Stimulated activated CD8-positive, alpha-beta memory T cell treated with anti-CD3 and anti-CD28 coated beads, Interleukin-12 subunit alpha, Interleukin-12 subunit beta, amount 100 ng/mL, for 1 hour (primary cell): Measurements from ENCODE around the gene PSME4.
"Not testable (repeated sequence)": the region's sequence is repeated elsewhere in the genome, so short reads cannot be mapped to it uniquely, and the experiment has no call there.

ENCODE experiments used
- DNase-seq: peaks from one replicate; pipeline ENCODE4 v3.0.0-alpha.2; 2020; ENCODE audit warnings: low read depth

Gene PSME4

GRCh38 chr2:53842891-53843290 is 127.9 kb downstream of the PSME4 start:
- no peak for DNase-seq

GRCh38 chr2:53841651-53842050 is 129.1 kb downstream of the PSME4 start:
- DNase-seq: not testable (repeated sequence)

- no peak for DNase-seq
These were observed 130.2 kb downstream of the PSME4 start for GRCh38 chr2:53840580-53840979.

- DNase-seq: not testable (repeated sequence)
These were observed 140.9 kb downstream of the PSME4 start for GRCh38 chr2:53829980-53830290.

GRCh38 chr2:53829273-53829979 is 141.4 kb downstream of the PSME4 start:
- DNase-seq: no peak

- no peak for DNase-seq
These were observed 142.5 kb downstream of the PSME4 start for GRCh38 chr2:53828331-53828730.

- no peak for DNase-seq
These were observed 143.2 kb downstream of the PSME4 start for GRCh38 chr2:53827398-53828175.

GRCh38 chr2:53826587-53827397 is 144.0 kb downstream of the PSME4 start:
- no peak for DNase-seq

GRCh38 chr2:53826030-53826410 is 144.8 kb downstream of the PSME4 start:
- no peak for DNase-seq

- not testable (repeated sequence) for DNase-seq
These were observed 147.2 kb downstream of the PSME4 start for GRCh38 chr2:53823639-53824038.

GRCh38 chr2:53821810-53822209 is 149.0 kb downstream of the PSME4 start:
- DNase-seq: no peak

GRCh38 chr2:53820711-53821110 is 150.1 kb downstream of the PSME4 start:
- DNase-seq: no peak

GRCh38 chr2:53820048-53820447 is 150.7 kb downstream of the PSME4 start:
- DNase-seq: no peak

GRCh38 chr2:53819634-53820033 is 151.2 kb downstream of the PSME4 start:
- DNase-seq: no peak

GRCh38 chr2:53818854-53819435 is 151.8 kb downstream of the PSME4 start:
- DNase-seq: no peak
